Breast epithelium (tissue), 4 donors: ENCODE results near the gene TTLL3. TPM values are rescaled to one million over a fixed set of nuclear protein-coding genes. Genes with fewer than 3 reads are reported as not detected.

Experiments
- DNase-seq, 2 donors: peaks; one replicate each; pipeline ENCODE4 v3.0.0-alpha.2; 2019; ENCODE audit warnings: low spot score in 2 of 2
- H3K27ac ChIP-seq, 2 donors: fragments of 200-600 bp; sonication (generic) in 1 of 2; one replicate each; pipeline ENCODE4 v1.5.1; 2016 to 2019; ENCODE audit warnings: mild to moderate bottlenecking in 1 of 2
- H3K27me3 ChIP-seq, 2 donors: fragments of 200-600 bp; sonication (generic) in 1 of 2; one replicate each; pipeline versions ENCODE4 v1.5.1 to v1.6.0; 2017 to 2019; ENCODE audit warnings: control low read depth in 1 of 2, mild to moderate bottlenecking in 1 of 2
- H3K36me3 ChIP-seq: fragments of 200-600 bp; one replicate; pipeline ENCODE4 v1.5.1; 2019
- H3K4me1 ChIP-seq, 2 donors: fragments of 200-600 bp; sonication (generic); one replicate each; pipeline ENCODE4 v1.5.1; 2016 to 2019; ENCODE audit warnings: control low read depth in 1 of 2
- H3K4me3 ChIP-seq, 3 donors: fragments of 200-600 bp; sonication (generic); 1 replicate in 2 of 3; 2 replicates in 1 of 3; pipeline ENCODE4 v1.5.1; 2016 to 2019; ENCODE audit warnings: mild to moderate bottlenecking in 3 of 3, moderate library complexity in 2 of 3
- H3K9me3 ChIP-seq, 2 donors: fragments of 200-600 bp; sonication (generic) in 1 of 2; one replicate each; pipeline ENCODE4 v1.5.1; 2016 to 2019; ENCODE audit warnings: control low read depth in 1 of 2
- POLR2A ChIP-seq: fragments of 450-650 bp; IDR thresholded peaks from one replicate; pipeline ENCODE4 v1.6.1; 2016; ENCODE audit warnings: antibody characterized with exemption, mild to moderate bottlenecking, moderate library complexity
- POLR2AphosphoS5 ChIP-seq, 3 donors: sonication (generic); formaldehyde crosslinking; IDR thresholded peaks; one replicate each; pipeline ENCODE4 v1.6.1; 2017; ENCODE audit warnings: antibody characterized with exemption in 3 of 3
- intact Hi-C: fragments of 100-400 bp; cut with DNase I; formaldehyde crosslinking; loops from one replicate; pipeline ENCODE4 v1.15.1; 2023; ENCODE audit warnings: low total_unique reads
- total RNA-seq, 3 donors: library from RNA; depleted of rRNA; stranded (reverse); fragments of >200 nt; gene quantifications; one replicate each; pipeline ENCODE4 v1.1.0, GENCODE V29; 2016
- TF ChIP-seq, protein P1 (sequence below), 3 donors: fragments of 450-650 bp; IDR thresholded peaks; one replicate each; pipeline ENCODE4 v1.5.1; 2016 to 2017; ENCODE audit warnings: antibody characterized with exemption in 3 of 3, mild to moderate bottlenecking in 3 of 3, moderate library complexity in 3 of 3

Gene TTLL3
- total RNA-seq, 3 donors from 2014 or later = 63.1 to 76.7 (median 72.3) TPM

DNA sequence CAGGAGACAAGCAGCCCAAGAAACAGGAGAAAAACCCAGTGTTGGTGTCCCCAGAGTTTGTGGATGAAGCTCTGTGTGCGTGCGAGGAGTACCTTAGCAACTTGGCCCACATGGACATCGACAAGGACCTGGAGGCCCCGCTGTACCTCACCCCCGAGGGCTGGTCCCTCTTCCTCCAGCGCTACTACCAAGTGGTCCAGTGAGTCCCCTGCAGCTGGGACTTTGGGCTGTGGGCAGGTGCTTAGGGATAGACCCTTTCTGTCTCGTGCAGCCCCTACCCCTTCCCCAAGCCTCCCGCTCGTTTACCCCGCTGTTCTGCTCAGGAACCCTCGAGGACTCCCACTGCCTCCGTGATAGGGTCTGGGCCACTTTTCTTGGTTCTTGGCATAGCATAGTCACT, 10.5 kb downstream of the TTLL3 start:
- DNase-seq = no peak
- intact Hi-C loops = no loop called here

DNA sequence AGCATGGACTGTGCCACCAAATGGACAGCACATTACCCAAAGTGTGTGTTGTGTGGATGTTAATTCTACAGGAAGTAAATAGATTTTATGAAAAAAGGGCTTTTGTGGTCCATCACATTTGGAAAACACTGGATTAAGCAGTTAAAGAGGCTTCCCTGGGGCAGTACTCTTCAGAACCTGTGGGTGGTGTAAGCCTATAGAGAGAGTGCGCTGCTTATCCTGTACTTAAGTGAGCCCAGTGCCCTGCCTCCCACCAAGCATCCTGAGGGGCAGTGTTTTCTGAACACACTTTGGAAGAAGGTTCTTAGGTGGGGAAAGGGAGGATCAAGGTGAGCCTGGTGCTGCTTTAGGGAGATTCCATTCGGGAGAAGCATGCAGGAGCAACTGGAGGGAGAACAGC, 10.9 kb downstream of the TTLL3 start:
- no peak for DNase-seq
- Histone ChIP-seq H3K27ac (no peak overlapping the region), H3K9me3 (no peaks in the 10 kb centered on the region), H3K27me3 (no peaks in the 10 kb centered on the region), H3K36me3 (no peaks in the 10 kb centered on the region), H3K4me1 (no peaks in the 10 kb centered on the region), H3K4me3 (no peak overlapping the region)
- intact Hi-C loops = no loop called here
- TF ChIP-seq, protein P1, sequence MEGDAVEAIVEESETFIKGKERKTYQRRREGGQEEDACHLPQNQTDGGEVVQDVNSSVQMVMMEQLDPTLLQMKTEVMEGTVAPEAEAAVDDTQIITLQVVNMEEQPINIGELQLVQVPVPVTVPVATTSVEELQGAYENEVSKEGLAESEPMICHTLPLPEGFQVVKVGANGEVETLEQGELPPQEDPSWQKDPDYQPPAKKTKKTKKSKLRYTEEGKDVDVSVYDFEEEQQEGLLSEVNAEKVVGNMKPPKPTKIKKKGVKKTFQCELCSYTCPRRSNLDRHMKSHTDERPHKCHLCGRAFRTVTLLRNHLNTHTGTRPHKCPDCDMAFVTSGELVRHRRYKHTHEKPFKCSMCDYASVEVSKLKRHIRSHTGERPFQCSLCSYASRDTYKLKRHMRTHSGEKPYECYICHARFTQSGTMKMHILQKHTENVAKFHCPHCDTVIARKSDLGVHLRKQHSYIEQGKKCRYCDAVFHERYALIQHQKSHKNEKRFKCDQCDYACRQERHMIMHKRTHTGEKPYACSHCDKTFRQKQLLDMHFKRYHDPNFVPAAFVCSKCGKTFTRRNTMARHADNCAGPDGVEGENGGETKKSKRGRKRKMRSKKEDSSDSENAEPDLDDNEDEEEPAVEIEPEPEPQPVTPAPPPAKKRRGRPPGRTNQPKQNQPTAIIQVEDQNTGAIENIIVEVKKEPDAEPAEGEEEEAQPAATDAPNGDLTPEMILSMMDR (IDR thresholded peaks at IDR 0.05) = no peak
- TF ChIP-seq POLR2AphosphoS5 (IDR thresholded peaks at IDR 0.05) = no peak
- TF ChIP-seq POLR2A = no peak

More for the DNA sequence above, 10.5 kb downstream of the TTLL3 start:
- H3K4me3 ChIP-seq = no peak overlapping the region
- TF ChIP-seq POLR2AphosphoS5 (IDR thresholded peaks at IDR 0.05) (no peak), POLR2A (no peak)
- TF ChIP-seq, protein P1 (IDR thresholded peaks at IDR 0.05) = no peak
- H3K27ac ChIP-seq = no peak overlapping the region
- no peaks in the 10 kb centered on the region for H3K27me3 ChIP-seq
- no peaks in the 10 kb centered on the region for H3K9me3 ChIP-seq
- no peaks in the 10 kb centered on the region for H3K36me3 ChIP-seq
- no peaks in the 10 kb centered on the region for H3K4me1 ChIP-seq

- TF ChIP-seq POLR2AphosphoS5 (IDR thresholded peaks at IDR 0.05) = no peak
- TF ChIP-seq POLR2A = no peak
- TF ChIP-seq, protein P1 (IDR thresholded peaks at IDR 0.05) = no peak
- Histone ChIP-seq H3K36me3 (no peaks in the 10 kb centered on the region), H3K27ac (no peak overlapping the region), H3K27me3 (no peaks in the 10 kb centered on the region), H3K4me3 (no peak overlapping the region), H3K4me1 (no peaks in the 10 kb centered on the region), H3K9me3 (no peaks in the 10 kb centered on the region)
- intact Hi-C loops = no loop called here
- no peak for DNase-seq
Observed at GRCh38 chr3:9825451-9826040, 15.5 kb downstream of the TTLL3 start.

- TF ChIP-seq POLR2A = no peak
- TF ChIP-seq, protein P1 (IDR thresholded peaks at IDR 0.05) = peak in 2 of 3 donors; percentile 10 to 12
- Histone ChIP-seq H3K4me1 (no peaks in the 10 kb centered on the region), H3K4me3 (no peak overlapping the region), H3K9me3 (no peaks in the 10 kb centered on the region), H3K27ac (no peak overlapping the region), H3K36me3 (no peaks in the 10 kb centered on the region), H3K27me3 (no peaks in the 10 kb centered on the region)
- no peak for DNase-seq
- intact Hi-C loops = no loop called here
Observed at GRCh38 chr3:9826815-9827573, 16.9 kb downstream of the TTLL3 start.
